SU-DHL-6 (cell line): ENCODE results near the gene SNX27.

Experiments used
- H2AFZ ChIP-seq: fragments of 200-600 bp; sonication (generic); 2 replicates; pipeline ENCODE4 v1.6.1; 2014; ENCODE audit warnings: low read depth, mild to moderate bottlenecking, moderate library complexity, mixed read lengths, antibody characterized with exemption, low read length; ENCODE audit not compliant: severe bottlenecking
- H3F3A ChIP-seq: fragments of 200-600 bp; shearing (Covaris generic); 2 replicates; pipeline ENCODE4 v1.6.0; 2016; ENCODE audit warnings: antibody characterized with exemption, mild to moderate bottlenecking; ENCODE audit not compliant: insufficient read depth
- H3K27ac ChIP-seq: fragments of 200-600 bp; sonication (generic); 2 replicates; pipeline ENCODE4 v1.5.1; 2016; ENCODE audit warnings: low read depth, mild to moderate bottlenecking, low read length, moderate library complexity, mixed read lengths
- H3K27me3 ChIP-seq: fragments of 200-600 bp; sonication (generic), shearing (Covaris generic); 2 replicates; pipeline ENCODE4 v1.6.0; 2014; ENCODE audit warnings: mild to moderate bottlenecking, low read length
- H3K36me3 ChIP-seq: fragments of 200-600 bp; sonication (generic); 2 replicates; pipeline ENCODE4 v1.6.1; 2014; ENCODE audit warnings: mild to moderate bottlenecking, low read length, mixed read lengths
- H3K4me2 ChIP-seq: fragments of 300-600, 200-600 bp; shearing (Covaris generic), sonication (generic); 2 replicates; pipeline ENCODE4 v1.6.0; 2014; ENCODE audit warnings: low read length, low read depth, mild to moderate bottlenecking; ENCODE audit not compliant: poor library complexity, severe bottlenecking
- H3K4me3 ChIP-seq: fragments of 200-600 bp; sonication (generic); 2 replicates; pipeline ENCODE4 v1.5.1; 2014; ENCODE audit warnings: antibody characterized with exemption, low read length, mild to moderate bottlenecking, mixed read lengths; ENCODE audit not compliant: insufficient read depth, poor library complexity, severe bottlenecking
- H3K79me2 ChIP-seq: fragments of 200-600 bp; sonication (generic); 2 replicates; pipeline ENCODE4 v1.6.1; 2014; ENCODE audit warnings: mild to moderate bottlenecking, low read length, moderate library complexity; ENCODE audit not compliant: insufficient read depth
- H3K9ac ChIP-seq: fragments of 200-600 bp; sonication (generic); 2 replicates; pipeline ENCODE4 v1.7.0; 2014; ENCODE audit warnings: mild to moderate bottlenecking, low read length
- H3K9me2 ChIP-seq: fragments of 200-600 bp; sonication (generic); replicated peaks from 2 replicates; pipeline ENCODE4 v1.6.1; 2014; ENCODE audit warnings: low read length; ENCODE audit not compliant: insufficient read depth
- H3K9me3 ChIP-seq: fragments of 200-600 bp; sonication (generic); 2 replicates; pipeline ENCODE4 v1.6.1; 2014; ENCODE audit warnings: low read length, mixed read lengths; ENCODE audit not compliant: insufficient read depth
- H4K20me1 ChIP-seq: fragments of 200-600 bp; sonication (generic); 2 replicates; pipeline ENCODE4 v1.6.1; 2014; ENCODE audit warnings: low read depth, mild to moderate bottlenecking, antibody characterized with exemption, low read length, moderate library complexity, mixed read lengths
- EZH2phosphoT487 ChIP-seq: fragments of 200-600 bp; sonication (generic), shearing (Covaris generic); conservative IDR thresholded peaks from 2 replicates; pipeline ENCODE4 v1.6.1; 2018; ENCODE audit warnings: mild to moderate bottlenecking, antibody characterized with exemption, low read length, moderate library complexity, mixed read lengths
- TF ChIP-seq, protein P1 (sequence below): fragments of 200-600 bp; sonication (generic); IDR thresholded peaks from one replicate; pipeline ENCODE4 v1.5.1; 2017; ENCODE audit warnings: antibody characterized with exemption, mild to moderate bottlenecking, low read length, moderate library complexity; ENCODE audit not compliant: insufficient read depth, poor library complexity, severe bottlenecking

SNX27 gene

DNA sequence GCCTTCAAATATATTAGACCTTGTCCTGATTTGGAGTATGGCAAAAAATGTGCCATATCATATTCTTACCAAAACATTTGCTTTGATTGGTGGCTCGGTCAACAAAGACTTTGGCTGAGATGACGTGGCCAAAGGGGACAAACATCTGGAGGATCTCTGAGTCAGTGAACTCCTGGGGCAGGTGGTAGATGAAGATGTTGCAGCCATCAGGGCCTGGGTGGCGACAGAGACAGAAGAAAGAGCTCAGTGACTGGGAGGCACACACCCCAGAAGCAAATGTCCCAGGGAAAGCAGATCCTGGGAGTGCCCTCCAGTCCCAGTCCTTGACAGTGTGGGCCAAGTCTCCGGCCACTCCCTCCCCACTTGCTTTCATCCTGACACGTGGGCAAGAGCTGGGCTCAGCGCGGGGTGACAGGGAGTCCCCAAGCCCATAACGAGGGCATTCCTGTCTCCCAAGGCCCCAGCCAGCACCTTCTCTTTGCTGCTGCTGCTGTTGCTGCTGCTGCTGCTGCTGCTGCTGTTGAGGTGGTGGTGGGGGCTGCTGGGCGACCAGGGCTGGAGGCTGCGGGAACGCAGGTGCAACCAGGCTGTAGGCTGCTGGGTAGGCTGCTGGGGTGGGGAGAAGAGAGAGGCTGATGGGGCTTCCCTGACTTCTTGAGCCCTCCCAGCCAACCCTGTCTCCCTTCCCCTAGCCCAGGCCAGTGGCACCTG lies 94.1 kb downstream of the SNX27 start:
- Histone ChIP-seq H4K20me1 (no peaks in the 10 kb centered on the region), H3K9me2 (no peaks in the 10 kb centered on the region), H3K4me2 (no peak overlapping the region), H3K9me3 (no peaks in the 10 kb centered on the region), H3K4me3 (no peak overlapping the region), H2AFZ (no peak overlapping the region), H3K27me3 (no peaks in the 10 kb centered on the region), H3K9ac (no peak overlapping the region), H3K36me3 (no peaks in the 10 kb centered on the region), H3K27ac (no peak overlapping the region), H3K79me2 (no peaks in the 10 kb centered on the region), H3F3A (no peaks in the 10 kb centered on the region)
- TF ChIP-seq, protein P1, sequence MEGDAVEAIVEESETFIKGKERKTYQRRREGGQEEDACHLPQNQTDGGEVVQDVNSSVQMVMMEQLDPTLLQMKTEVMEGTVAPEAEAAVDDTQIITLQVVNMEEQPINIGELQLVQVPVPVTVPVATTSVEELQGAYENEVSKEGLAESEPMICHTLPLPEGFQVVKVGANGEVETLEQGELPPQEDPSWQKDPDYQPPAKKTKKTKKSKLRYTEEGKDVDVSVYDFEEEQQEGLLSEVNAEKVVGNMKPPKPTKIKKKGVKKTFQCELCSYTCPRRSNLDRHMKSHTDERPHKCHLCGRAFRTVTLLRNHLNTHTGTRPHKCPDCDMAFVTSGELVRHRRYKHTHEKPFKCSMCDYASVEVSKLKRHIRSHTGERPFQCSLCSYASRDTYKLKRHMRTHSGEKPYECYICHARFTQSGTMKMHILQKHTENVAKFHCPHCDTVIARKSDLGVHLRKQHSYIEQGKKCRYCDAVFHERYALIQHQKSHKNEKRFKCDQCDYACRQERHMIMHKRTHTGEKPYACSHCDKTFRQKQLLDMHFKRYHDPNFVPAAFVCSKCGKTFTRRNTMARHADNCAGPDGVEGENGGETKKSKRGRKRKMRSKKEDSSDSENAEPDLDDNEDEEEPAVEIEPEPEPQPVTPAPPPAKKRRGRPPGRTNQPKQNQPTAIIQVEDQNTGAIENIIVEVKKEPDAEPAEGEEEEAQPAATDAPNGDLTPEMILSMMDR = no peak
- no peak for TF ChIP-seq EZH2phosphoT487

DNA sequence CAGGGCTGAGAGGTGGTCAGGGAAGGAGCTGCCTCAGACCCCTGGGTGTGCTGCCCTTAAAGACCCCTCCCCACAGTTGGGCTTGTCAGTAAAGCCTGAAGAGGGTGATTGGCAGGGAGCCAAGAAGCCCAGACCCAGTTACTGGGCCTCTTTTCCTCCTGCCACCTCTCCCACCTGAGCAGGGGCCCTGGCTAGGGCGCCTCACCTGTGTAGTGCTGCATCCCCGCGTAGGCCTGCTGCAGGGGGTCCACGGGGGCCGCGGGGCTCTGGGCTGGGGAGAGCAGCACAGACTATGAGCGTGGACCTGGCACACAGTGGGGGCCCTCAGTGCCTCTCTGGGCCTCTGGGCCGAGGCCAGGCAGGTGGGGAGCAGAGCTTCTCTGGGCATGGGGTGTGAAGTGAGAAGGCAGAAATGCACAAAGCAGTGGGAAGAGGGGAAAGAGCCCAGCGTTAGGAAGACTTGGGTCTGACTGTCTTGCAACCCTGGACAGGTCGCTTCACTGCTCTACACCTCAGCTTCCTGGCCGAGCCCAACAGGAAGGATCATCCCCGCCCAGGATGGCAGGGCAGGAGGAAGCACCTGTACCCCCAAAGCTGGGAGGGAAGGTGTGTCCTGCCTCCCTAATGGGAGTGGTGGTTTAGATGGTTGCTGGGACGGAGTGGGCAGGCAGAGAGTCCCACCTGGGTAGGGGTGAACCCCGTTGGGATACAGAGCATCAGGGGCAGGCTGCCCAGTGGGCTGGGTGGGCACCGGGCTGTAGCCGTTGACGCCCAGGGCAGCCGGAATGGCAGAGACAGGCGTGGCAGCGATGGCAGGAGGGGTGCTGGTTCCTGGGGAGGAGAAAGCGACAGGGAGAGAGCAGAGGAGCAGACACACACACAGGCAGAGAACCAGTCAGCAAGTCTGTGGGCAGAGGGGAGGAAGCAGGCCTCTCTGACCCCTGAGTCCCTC lies 94.9 kb downstream of the SNX27 start:
- H3K36me3 ChIP-seq = no peaks in the 10 kb centered on the region
- H3K9ac ChIP-seq = no peak overlapping the region
- TF ChIP-seq EZH2phosphoT487 = no peak
- TF ChIP-seq, protein P1 = no peak

DNA sequence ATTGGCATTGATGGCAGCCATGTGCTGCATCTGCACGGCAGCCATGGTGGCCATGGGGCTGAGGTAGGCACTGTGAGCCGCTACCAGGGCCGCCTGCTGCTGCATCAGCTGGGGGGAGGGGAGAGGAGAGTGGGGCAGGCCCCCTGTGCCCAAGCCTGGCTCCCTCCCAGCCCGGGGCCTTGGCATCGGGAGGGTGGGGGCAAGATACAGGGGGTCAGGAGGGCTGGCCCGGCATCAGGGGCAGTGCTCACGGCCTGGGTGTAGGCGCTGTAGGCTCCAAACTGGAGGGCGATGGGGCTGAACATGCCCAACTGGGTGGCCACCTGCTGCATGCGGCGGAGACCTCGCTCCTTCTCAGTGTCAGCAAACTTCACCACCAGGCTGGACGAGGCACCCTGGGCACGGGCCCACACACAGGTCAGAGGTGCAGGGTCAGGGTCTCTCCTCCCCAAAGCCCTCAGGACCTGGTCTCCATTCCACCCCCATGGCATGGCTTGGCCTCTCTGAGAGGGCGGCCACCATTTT lies 95.8 kb downstream of the SNX27 start:
- H3K36me3 ChIP-seq = no peaks in the 10 kb centered on the region

More for the DNA sequence above, 94.9 kb downstream of the SNX27 start:
- H3F3A ChIP-seq = no peaks in the 10 kb centered on the region
- no peaks in the 10 kb centered on the region for H3K9me2 ChIP-seq
- no peak overlapping the region for H3K27ac ChIP-seq
- H3K4me3 ChIP-seq = no peak overlapping the region
- H3K9me3 ChIP-seq = no peaks in the 10 kb centered on the region
- no peaks in the 10 kb centered on the region for H4K20me1 ChIP-seq
- no peak overlapping the region for H2AFZ ChIP-seq
- H3K4me2 ChIP-seq = no peak overlapping the region
- no peaks in the 10 kb centered on the region for H3K27me3 ChIP-seq
- no peaks in the 10 kb centered on the region for H3K79me2 ChIP-seq

More for the DNA sequence above, 95.8 kb downstream of the SNX27 start:
- Histone ChIP-seq H2AFZ (no peak overlapping the region), H4K20me1 (no peaks in the 10 kb centered on the region), H3K27ac (no peak overlapping the region), H3K79me2 (no peaks in the 10 kb centered on the region), H3K9me3 (no peaks in the 10 kb centered on the region), H3K27me3 (no peaks in the 10 kb centered on the region), H3K9ac (no peak overlapping the region), H3K4me3 (no peak overlapping the region), H3K9me2 (no peaks in the 10 kb centered on the region), H3F3A (no peaks in the 10 kb centered on the region), H3K4me2 (no peak overlapping the region)
- TF ChIP-seq, protein P1 = no peak
- TF ChIP-seq EZH2phosphoT487 = no peak
